CD14-positive monocyte (primary cell): Measurements from ENCODE around the gene ARHGEF1. TPM values are rescaled to one million over a fixed set of nuclear protein-coding genes. Genes with fewer than 3 reads are reported as not detected.

Experiments used
- DNase-seq, 3 donors: peaks; one replicate each; pipeline ENCODE4 v3.0.0-alpha.2; 2011 to 2022
- H2AFZ ChIP-seq: 2 replicates; pipeline ENCODE4 v1.6.0; 2012; ENCODE audit warnings: mild to moderate bottlenecking, low read depth, low read length, inconsistent platforms; ENCODE audit not compliant: insufficient read depth, poor library complexity, severe bottlenecking
- H3K27ac ChIP-seq, 2 donors: 1 replicate in 1 of 2; 2 replicates in 1 of 2; pipeline ENCODE4 v1.5.1; 2012 to 2013; ENCODE audit warnings: low read length in 2 of 2, control low read depth in 1 of 2, inconsistent platforms in 1 of 2, low read depth in 1 of 2, mild to moderate bottlenecking in 1 of 2
- H3K27me3 ChIP-seq, 2 donors: one replicate each; pipeline versions ENCODE4 v1.6.0 to v1.6.1; 2011 to 2013; ENCODE audit warnings: low read length in 2 of 2; ENCODE audit not compliant: control insufficient read depth in 2 of 2, insufficient read depth in 2 of 2
- H3K36me3 ChIP-seq, 2 donors: replicated peaks in 1 of 2; 1 replicate in 1 of 2; 2 replicates in 1 of 2; pipeline versions ENCODE4 v1.5.1 to v1.6.1; 2012 to 2013; ENCODE audit warnings: low read length in 2 of 2, control low read depth in 1 of 2, inconsistent platforms in 1 of 2, mild to moderate bottlenecking in 1 of 2; ENCODE audit not compliant: insufficient read depth in 2 of 2, control insufficient read depth in 1 of 2
- H3K4me1 ChIP-seq, 2 donors: 1 replicate in 1 of 2; 2 replicates in 1 of 2; pipeline versions ENCODE4 v1.5.1 to v1.6.1; 2012 to 2013; ENCODE audit warnings: low read length in 2 of 2, control low read depth in 1 of 2, inconsistent platforms in 1 of 2, mild to moderate bottlenecking in 1 of 2, moderate library complexity in 1 of 2; ENCODE audit not compliant: insufficient read depth in 2 of 2, control insufficient read depth in 1 of 2
- H3K4me2 ChIP-seq: replicated peaks from 2 replicates; pipeline ENCODE3; 2012; ENCODE audit warnings: low read length, moderate library complexity, mild to moderate bottlenecking; ENCODE audit not compliant: poor library complexity, severe bottlenecking; ENCODE audit errors: extremely low read depth
- H3K4me3 ChIP-seq, 3 experiments: fragments of 200-600 bp in 1 of 3; sonication (generic) in 1 of 3; replicated peaks in 1 of 3; 1 replicate in 2 of 3; 2 replicates in 1 of 3; pipeline ENCODE4 v1.5.1; 2011 to 2013; ENCODE audit warnings: low read length in 3 of 3, mild to moderate bottlenecking in 3 of 3, control low read depth in 2 of 3, low read depth in 2 of 3, inconsistent platforms in 1 of 3, moderate library complexity in 1 of 3
- H3K79me2 ChIP-seq: 2 replicates; pipeline ENCODE4 v1.6.0; 2012; ENCODE audit warnings: mild to moderate bottlenecking, control low read depth, inconsistent platforms, low read length, moderate library complexity; ENCODE audit not compliant: insufficient read depth
- H3K9ac ChIP-seq: 2 replicates; pipeline ENCODE4 v1.6.0; 2017; ENCODE audit warnings: low read length, mild to moderate bottlenecking; ENCODE audit not compliant: insufficient read depth, poor library complexity, severe bottlenecking
- H3K9me3 ChIP-seq, 2 donors: replicated peaks in 1 of 2; 1 replicate in 1 of 2; 2 replicates in 1 of 2; pipeline versions ENCODE4 v1.5.1 to v1.6.1; 2012 to 2013; ENCODE audit warnings: low read length in 2 of 2, control low read depth in 1 of 2; ENCODE audit not compliant: control insufficient read depth in 1 of 2, insufficient read depth in 1 of 2
- H4K20me1 ChIP-seq: 2 replicates; pipeline ENCODE4 v1.6.0; 2012; ENCODE audit warnings: mild to moderate bottlenecking, low read length, control low read depth, moderate library complexity; ENCODE audit not compliant: insufficient read depth
- H3K27ac Mint-ChIP-seq, 7 donors: one replicate each; pipeline ENCODE4 v1.8.0; 2020; ENCODE audit warnings: mild to moderate bottlenecking in 7 of 7, mixed read lengths in 7 of 7, moderate library complexity in 6 of 7, inconsistent platforms in 2 of 7
- H3K27me3 Mint-ChIP-seq, 3 donors: one replicate each; pipeline ENCODE4 v1.8.0; 2021 to 2022; ENCODE audit warnings: low read depth in 3 of 3, mild to moderate bottlenecking in 3 of 3, mixed read lengths in 3 of 3, moderate library complexity in 3 of 3, inconsistent platforms in 1 of 3
- H3K36me3 Mint-ChIP-seq, 2 donors: one replicate each; pipeline ENCODE4 v1.8.0; 2020; ENCODE audit warnings: mixed read lengths in 2 of 2, inconsistent platforms in 1 of 2, mild to moderate bottlenecking in 1 of 2
- H3K4me1 Mint-ChIP-seq: one replicate; pipeline ENCODE4 v1.8.0; 2020; ENCODE audit warnings: mild to moderate bottlenecking, mixed read lengths
- H3K4me3 Mint-ChIP-seq, 2 donors: one replicate each; pipeline ENCODE4 v1.8.0; 2020; ENCODE audit warnings: mild to moderate bottlenecking in 2 of 2, mixed read lengths in 2 of 2, moderate library complexity in 1 of 2
- H3K9me3 Mint-ChIP-seq, 7 donors: one replicate each; pipeline ENCODE4 v1.8.0; 2020 to 2022; ENCODE audit warnings: mixed read lengths in 7 of 7, mild to moderate bottlenecking in 6 of 7, moderate library complexity in 6 of 7, inconsistent platforms in 2 of 7
- CTCF ChIP-seq: fragments of 200-600 bp; IDR thresholded peaks from one replicate; pipeline ENCODE4 v1.8.0; 2022; ENCODE audit warnings: antibody characterized with exemption, mild to moderate bottlenecking
- WGBS: methylation state at CpG from one replicate; pipeline ENCODE4 v1.1.5; 2013; ENCODE audit warnings: missing lambda C conversion rate; ENCODE audit not compliant: insufficient coverage; 5-methylcytosine and 5-hydroxymethylcytosine counted together
- intact Hi-C, 2 donors: fragments of 100-400 bp; cut with micrococcal nuclease; formaldehyde crosslinking; loops; one replicate each; pipeline versions ENCODE4 v1.15.0 to v1.15.1; 2023
- polyA plus RNA-seq, 3 donors: library from polyadenylated mRNA; depleted of rRNA in 1 of 3; unstranded in 2 of 3; stranded (reverse) in 1 of 3; fragments of 300-500 nt in 2 of 3; fragments of >200 nt in 1 of 3; fragmentation: Illumina TruSeq in 2 of 3; gene quantifications; 1 replicate in 2 of 3; 2 replicates in 1 of 3; pipeline ENCODE4 v1.2.3, GENCODE V29; 2012 to 2021

Gene ARHGEF1
- polyA plus RNA-seq, 3 donors: 82.8 to 622 (median 95.5) TPM

- H3K9ac ChIP-seq: no peak overlapping the region
- H4K20me1 ChIP-seq: peaks cover 73% of the 10 kb centered on the region
- peaks cover 0 to 8% (median 3%) of the 10 kb centered on the region in 7 donors for H3K9me3 Mint-ChIP-seq
- H3K4me1 ChIP-seq: no peaks in the 10 kb centered on the region
- H3K4me1 Mint-ChIP-seq: peaks cover 20% of the 10 kb centered on the region
- no peaks in the 10 kb centered on the region for H3K79me2 ChIP-seq
- intact Hi-C loops: no loop called here
- H3K9me3 ChIP-seq: peaks cover 0 to 5% of the 10 kb centered on the region in 2 donors
- H3K4me3 ChIP-seq: no peak overlapping the region
- peaks cover 4 to 46% (median 45%) of the 10 kb centered on the region in 3 donors for H3K27me3 Mint-ChIP-seq
- peak overlapping the region in 3 of 7 donors; percentile 4 to 30 (median 8) for H3K27ac Mint-ChIP-seq
- no peak overlapping the region for H3K27ac ChIP-seq
- peaks cover 22 to 41% of the 10 kb centered on the region in 2 donors for H3K27me3 ChIP-seq
- DNase-seq: no peak
- 66% methylated on average over 11 of the region's 12 CpGs for WGBS
- H3K4me3 Mint-ChIP-seq: peak overlapping the region in 1 of 2 donors; percentile 21
- TF ChIP-seq CTCF: no peak
- H3K4me2 ChIP-seq: no peak overlapping the region
- no peak overlapping the region for H2AFZ ChIP-seq
- peaks cover 23 to 27% of the 10 kb centered on the region in 2 donors for H3K36me3 Mint-ChIP-seq
- peaks cover 22 to 25% of the 10 kb centered on the region in 2 donors for H3K36me3 ChIP-seq
These were observed 27.4 kb downstream of the ARHGEF1 start for GRCh38 chr19:41910240-41910991.

- Histone ChIP-seq H3K9me3 (peaks cover 0 to 10% of the 10 kb centered on the region in 2 donors), H3K79me2 (no peaks in the 10 kb centered on the region), H3K4me3 (no peak overlapping the region), H3K27ac (no peak overlapping the region), H3K9ac (no peak overlapping the region), H2AFZ (no peak overlapping the region), H3K4me2 (no peak overlapping the region), H3K36me3 (peaks cover 13 to 17% of the 10 kb centered on the region in 2 donors), H3K4me1 (no peaks in the 10 kb centered on the region), H4K20me1 (peaks cover 65% of the 10 kb centered on the region), H3K27me3 (peaks cover 28 to 49% of the 10 kb centered on the region in 2 donors)
- Mint-ChIP-seq H3K4me1 (peaks cover 18% of the 10 kb centered on the region), H3K4me3 (peak overlapping the region in 1 of 2 donors; percentile 74), H3K9me3 (peaks cover 0 to 8% (median 3%) of the 10 kb centered on the region in 7 donors), H3K27me3 (peaks cover 4 to 46% (median 45%) of the 10 kb centered on the region in 3 donors), H3K36me3 (peaks cover 15 to 18% of the 10 kb centered on the region in 2 donors), H3K27ac (peak overlapping the region in 2 of 7 donors; percentile 19 to 21)
- intact Hi-C loops: no loop called here
- no peak for DNase-seq
- WGBS: 75% methylated on average over 10 of the region's 13 CpGs
- TF ChIP-seq CTCF: no peak
These were observed 28.3 kb downstream of the ARHGEF1 start for GRCh38 chr19:41910992-41911888.
